Right renal pelvis (tissue), 4 donors: Measurements from ENCODE around the gene MRTFB. TPM values are rescaled to one million over a fixed set of nuclear protein-coding genes. Genes with fewer than 3 reads are reported as not detected.
"Not testable (repeated sequence)": the region's sequence is repeated elsewhere in the genome, so short reads cannot be mapped to it uniquely, and the experiment has no call there.

Experiments
- DNase-seq, 4 donors: peaks; one replicate each; pipeline ENCODE4 v3.0.0-alpha.2; 2013; ENCODE audit warnings: low read depth in 4 of 4, low spot score in 3 of 4, missing footprints in 1 of 4
- polyA plus RNA-seq, 4 donors: library from polyadenylated mRNA; unstranded; fragments of 120-200 nt; gene quantifications; one replicate each; pipeline ENCODE4 v1.2.1, GENCODE V29; 2013; ENCODE audit not compliant: insufficient read length in 4 of 4

Gene MRTFB
- polyA plus RNA-seq, 4 donors: 29.0 to 37.4 (median 34.8) TPM

- no peak for DNase-seq
Measured at GRCh38 chr16:14104066-14104465, 32.9 kb downstream of the MRTFB start.

GRCh38 chr16:14105760-14106375 is 34.7 kb downstream of the MRTFB start:
- DNase-seq: no peak

- DNase-seq: no peak
Measured at GRCh38 chr16:14106457-14106856, 35.3 kb downstream of the MRTFB start.

GRCh38 chr16:14106961-14107360 is 35.8 kb downstream of the MRTFB start:
- no peak for DNase-seq

GRCh38 chr16:14109077-14109775 is 38.1 kb downstream of the MRTFB start:
- DNase-seq: no peak

GRCh38 chr16:14109782-14110727 is 38.9 kb downstream of the MRTFB start:
- DNase-seq: no peak

- no peak for DNase-seq
Measured at GRCh38 chr16:14110728-14111251, 39.7 kb downstream of the MRTFB start.

GRCh38 chr16:14111713-14112538 is 40.8 kb downstream of the MRTFB start:
- no peak for DNase-seq

DNA sequence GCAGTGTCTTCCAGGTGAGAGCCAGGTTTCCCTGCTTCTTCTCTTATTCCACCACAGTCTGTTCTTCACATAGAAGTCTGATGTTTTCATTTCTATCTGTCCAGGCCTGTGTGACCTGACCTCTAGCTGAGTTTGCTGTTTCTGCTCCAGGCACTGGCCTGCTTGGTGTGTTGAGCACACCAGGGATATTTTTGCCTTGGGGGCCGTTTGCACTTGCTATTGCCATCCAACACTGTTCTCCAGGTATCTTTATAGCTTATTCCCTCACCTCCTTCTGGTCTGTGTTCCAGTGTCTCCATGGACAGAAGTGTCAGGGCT is 41.4 kb downstream of the MRTFB start:
- DNase-seq: no peak

DNA sequence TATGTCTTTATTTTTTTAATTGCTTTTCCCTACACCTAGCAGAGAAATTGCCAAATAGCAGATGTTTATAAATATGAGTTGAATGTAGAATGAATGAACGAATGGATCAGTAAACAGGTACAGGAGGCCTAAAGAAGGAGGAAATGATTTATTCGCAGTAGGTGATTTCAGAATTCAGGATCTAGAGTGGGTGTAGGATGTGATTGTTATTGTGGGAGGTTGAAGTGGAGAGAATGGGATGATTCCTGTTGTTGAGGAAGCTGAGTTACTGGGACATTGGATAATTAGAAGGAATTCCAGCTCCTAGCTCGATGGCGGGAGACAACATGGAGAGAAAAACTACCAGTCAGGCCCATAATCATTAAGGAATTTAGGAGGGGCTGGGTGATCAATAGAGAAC is 42.2 kb downstream of the MRTFB start:
- DNase-seq: no peak

DNA sequence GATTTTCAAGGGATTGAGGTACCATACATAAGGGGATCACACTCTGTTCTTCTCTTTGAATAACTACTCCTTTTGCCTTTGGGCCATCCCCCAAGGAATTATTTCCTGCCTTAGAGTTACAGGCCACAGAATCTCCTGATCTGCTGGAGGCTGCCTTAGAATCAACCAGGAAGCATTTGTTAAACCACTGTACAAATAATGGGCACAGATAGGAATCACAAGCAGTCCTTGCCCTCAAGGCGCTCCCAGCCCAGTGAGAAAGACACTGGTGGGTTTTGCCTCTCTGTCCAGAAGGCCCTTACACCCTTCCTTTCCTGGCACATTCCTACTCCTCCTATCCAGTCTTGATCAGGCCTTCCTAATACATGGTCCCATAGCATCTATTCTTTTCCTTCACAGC is 45.9 kb downstream of the MRTFB start:
- DNase-seq: no peak

DNA sequence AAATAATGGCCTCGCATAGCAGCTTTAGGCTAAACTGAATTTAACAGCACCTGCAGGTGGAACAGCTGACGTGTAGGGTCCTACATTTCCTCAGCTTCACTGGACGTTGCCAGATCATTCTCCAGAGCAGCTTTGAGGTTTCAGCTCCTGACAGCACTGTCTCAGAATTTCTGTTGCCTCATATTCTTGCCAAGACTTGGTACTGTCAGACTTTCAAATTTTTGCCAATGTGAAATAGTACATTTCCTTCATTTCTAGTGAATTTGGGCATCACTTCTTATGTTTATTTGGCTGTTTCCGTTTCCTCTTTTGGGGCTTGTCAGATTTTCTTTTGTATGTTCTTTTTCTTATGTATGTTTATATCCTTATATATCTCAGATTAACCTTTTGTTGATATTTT is 48.7 kb downstream of the MRTFB start:
- DNase-seq: no peak

DNA sequence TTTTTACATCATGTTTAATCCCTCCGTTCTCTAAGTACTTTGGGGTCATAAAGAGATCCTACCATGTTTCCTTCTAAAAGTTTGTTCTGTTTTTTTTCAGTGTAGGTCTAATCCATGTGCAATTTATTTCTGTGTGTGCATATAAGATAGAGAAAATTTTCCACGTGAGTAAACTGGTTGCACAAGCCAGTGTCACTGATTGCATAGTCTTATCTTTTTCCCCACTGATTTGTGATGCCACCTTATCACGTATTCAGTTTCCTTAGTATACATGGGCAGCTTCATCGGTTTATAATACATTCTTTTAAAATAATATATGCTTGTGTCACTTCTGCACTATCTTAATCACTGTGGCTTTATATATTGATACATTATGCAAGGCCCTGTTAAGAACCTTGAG is 49.2 kb downstream of the MRTFB start:
- DNase-seq: no peak

DNA sequence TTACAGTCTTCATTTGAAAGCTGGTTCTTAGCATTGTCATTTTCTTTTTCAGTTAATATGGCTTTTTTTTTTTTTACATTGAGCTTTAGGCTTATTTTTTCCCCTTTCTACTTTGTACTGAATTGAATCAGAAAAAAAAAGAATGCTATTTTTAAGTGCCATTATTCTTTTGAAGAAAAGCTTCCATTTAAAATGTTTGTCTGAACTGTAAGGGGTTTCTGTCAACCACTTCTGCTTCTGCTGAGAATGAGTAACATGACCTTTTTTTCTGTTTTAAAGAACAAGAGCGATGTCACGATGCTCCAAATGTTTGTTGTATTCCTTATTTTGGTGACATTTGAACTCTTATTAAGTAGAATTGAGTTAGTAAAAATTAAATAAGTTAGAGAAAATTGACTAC is 50.0 kb downstream of the MRTFB start:
- no peak for DNase-seq

- no peak for DNase-seq
Measured at GRCh38 chr16:14121872-14122271, 50.8 kb downstream of the MRTFB start.

- not testable (repeated sequence) for DNase-seq
Measured at GRCh38 chr16:14122430-14122829, 51.3 kb downstream of the MRTFB start.

DNA sequence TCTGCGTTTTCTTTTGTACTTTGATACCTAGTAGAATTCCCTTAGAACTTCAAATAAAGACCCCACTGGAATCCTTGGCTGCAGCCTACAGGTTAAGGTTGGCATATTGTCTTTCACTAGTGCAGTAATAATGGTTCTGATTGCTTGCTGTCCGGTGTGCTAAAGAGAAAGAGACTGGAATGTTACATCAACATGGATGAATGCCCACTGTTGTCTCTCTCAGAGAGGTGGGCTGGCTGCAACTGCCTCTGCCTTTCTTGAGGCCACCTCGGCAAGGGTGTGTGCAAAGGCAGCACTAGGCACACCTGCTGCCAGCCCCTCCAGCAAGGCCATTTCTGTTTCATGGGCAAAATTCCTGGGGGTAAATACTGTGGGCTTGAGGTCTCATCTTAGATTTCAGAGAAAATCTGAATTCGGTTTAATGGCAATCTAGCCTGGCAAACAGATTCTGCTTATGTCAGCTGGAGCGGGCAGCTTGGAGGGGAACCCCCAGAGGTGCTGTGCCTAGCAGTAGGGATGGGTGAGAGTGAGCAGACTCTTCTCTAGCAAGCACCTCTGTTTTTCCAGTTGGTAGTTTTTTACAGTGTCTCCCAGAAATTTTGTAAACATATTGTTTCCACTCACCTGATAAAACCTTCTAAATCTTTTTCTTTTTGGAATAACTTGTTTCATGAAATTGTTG is 54.0 kb downstream of the MRTFB start:
- DNase-seq: no peak

DNA sequence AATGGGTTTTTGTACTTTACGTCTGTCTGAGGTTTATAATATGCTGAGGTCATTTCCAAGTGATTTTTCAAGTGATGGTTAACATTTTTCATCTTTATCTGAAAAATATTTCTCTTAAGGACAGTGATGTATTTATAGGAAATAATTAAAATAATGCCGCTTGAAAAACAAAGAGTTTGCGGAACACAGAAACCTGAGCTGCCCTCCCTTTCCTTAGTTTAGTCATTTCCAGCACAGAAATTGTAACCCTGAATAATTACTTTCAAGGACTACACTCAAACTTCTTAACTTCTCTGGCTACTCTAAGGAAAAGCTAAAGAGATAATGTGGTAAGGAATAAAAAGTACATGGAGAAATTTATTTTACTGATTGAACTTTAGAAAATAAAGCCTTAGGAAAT is 54.6 kb downstream of the MRTFB start:
- no peak for DNase-seq

GRCh38 chr16:14128097-14128496 is 57.0 kb downstream of the MRTFB start:
- DNase-seq: no peak

- DNase-seq: no peak
Measured at GRCh38 chr16:14129502-14129901, 58.4 kb downstream of the MRTFB start.
